RPMI7951 (cell line): Measurements from ENCODE around the gene PCNX2. TPM values are rescaled to one million over a fixed set of nuclear protein-coding genes. Genes with fewer than 3 reads are reported as not detected.
A peak's percentile ranks its signal among the peaks of the same experiment; 100 is the strongest.

Source experiments
- DNase-seq: peaks from one replicate; pipeline ENCODE4 v3.0.0-alpha.2; 2012; ENCODE audit warnings: low read depth
- total RNA-seq: library from RNA; depleted of rRNA; stranded (reverse); fragments of >200 nt; shearing (Covaris generic); gene quantifications from 2 replicates; pipeline ENCODE4 v1.2.3, GENCODE V29; 2014

The PCNX2 gene
- total RNA-seq, 1 experiment from 2014 or later, result 6.0 TPM

- DNase-seq, result no peak
These were observed 229.8 kb downstream of the PCNX2 start for GRCh38 chr1:233065685-233066084.

- no peak for DNase-seq
These were observed 230.5 kb downstream of the PCNX2 start for GRCh38 chr1:233064988-233065387.

GRCh38 chr1:233063462-233063861 is 232.1 kb downstream of the PCNX2 start:
- DNase-seq, result no peak

GRCh38 chr1:233061265-233061664 is 234.3 kb downstream of the PCNX2 start:
- DNase-seq, result no peak

- no peak for DNase-seq
These were observed 235.0 kb downstream of the PCNX2 start for GRCh38 chr1:233060461-233060994.

GRCh38 chr1:233057836-233058235 is 237.7 kb downstream of the PCNX2 start:
- DNase-seq, result no peak

GRCh38 chr1:233055879-233056641 is 239.5 kb downstream of the PCNX2 start:
- no peak for DNase-seq

- peak; percentile 12 for DNase-seq
These were observed 249.9 kb downstream of the PCNX2 start for GRCh38 chr1:233045588-233045987.

- DNase-seq, result no peak
These were observed 252.7 kb downstream of the PCNX2 start for GRCh38 chr1:233042834-233043233.

- no peak for DNase-seq
These were observed 255.0 kb downstream of the PCNX2 start for GRCh38 chr1:233040494-233040893.

GRCh38 chr1:233038581-233038980 is 256.9 kb downstream of the PCNX2 start:
- DNase-seq, result no peak

GRCh38 chr1:233037843-233038242 is 257.7 kb downstream of the PCNX2 start:
- DNase-seq, result no peak

- DNase-seq, result no peak
These were observed 260.7 kb downstream of the PCNX2 start for GRCh38 chr1:233034836-233035235.

- no peak for DNase-seq
These were observed 262.2 kb downstream of the PCNX2 start for GRCh38 chr1:233033361-233033760.

GRCh38 chr1:233032916-233033315 is 262.6 kb downstream of the PCNX2 start:
- DNase-seq, result no peak

GRCh38 chr1:233031521-233031920 is 264.0 kb downstream of the PCNX2 start:
- no peak for DNase-seq

GRCh38 chr1:233027046-233027445 is 268.5 kb downstream of the PCNX2 start:
- DNase-seq, result no peak

- DNase-seq, result peak; percentile 18
These were observed 270.0 kb downstream of the PCNX2 start for GRCh38 chr1:233025567-233025966.

GRCh38 chr1:233025157-233025556 is 270.4 kb downstream of the PCNX2 start:
- peak; percentile 62 for DNase-seq

GRCh38 chr1:233024199-233024598 is 271.3 kb downstream of the PCNX2 start:
- DNase-seq, result no peak

GRCh38 chr1:233022246-233022645 is 273.3 kb downstream of the PCNX2 start:
- peak; percentile 61 for DNase-seq

- no peak for DNase-seq
These were observed 275.1 kb downstream of the PCNX2 start for GRCh38 chr1:233020426-233020825.

- DNase-seq, result no peak
These were observed 275.7 kb downstream of the PCNX2 start for GRCh38 chr1:233019778-233020325.
